Measurements from ENCODE around the gene RPL10A. TPM values are rescaled to one million over a fixed set of nuclear protein-coding genes. Genes with fewer than 3 reads are reported as not detected.

RPL10A gene
- total and polyA plus RNA-seq, 11 donors: 356 to 1,412 (median 532) TPM

- 53 to 67% (median 60%) methylated on average over 5 of the region's 5 CpGs for WGBS, 4 donors
- Histone ChIP-seq H3K4me1 (peaks cover 0 to 11% (median 0%) of the 10 kb centered on the region in 12 donors), H3K9me3 (no peaks in the 10 kb centered on the region), H3K27me3 (peaks cover 0 to 65% (median 10%) of the 10 kb centered on the region in 9 donors), H3K36me3 (no peaks in the 10 kb centered on the region), H3K4me3 (no peak overlapping the region), H3K27ac (no peak overlapping the region)
- no peak for ATAC-seq
- intact Hi-C loops (cut with DNase I): no loop called here
- no peak for DNase-seq
- TF ChIP-seq CTCF (IDR thresholded peaks at IDR 0.05) (no peak), POLR2A (IDR thresholded peaks at IDR 0.05) (no peak)
These were observed 40.3 kb downstream of the RPL10A start for GRCh38 chr6:35508542-35508941.

- H3K9me3 ChIP-seq: no peaks in the 10 kb centered on the region
- H3K27ac ChIP-seq: no peak overlapping the region
- peaks cover 0 to 11% (median 0%) of the 10 kb centered on the region in 12 donors for H3K4me1 ChIP-seq
- no peaks in the 10 kb centered on the region for H3K36me3 ChIP-seq
- intact Hi-C loops (cut with DNase I): loop anchor here in 1 of 10 donors (10.0 kb wide), 1 partner anchor 134 kb away; no protein-coding TSS in a partner anchor
- ATAC-seq: no peak
- H3K27me3 ChIP-seq: peaks cover 0 to 52% (median 10%) of the 10 kb centered on the region in 9 donors
- DNase-seq: peak in 1 of 5 donors; percentile 15
- 74 to 78% (median 75%) methylated on average over 7 of the region's 7 CpGs for WGBS, 4 donors
- TF ChIP-seq CTCF (IDR thresholded peaks at IDR 0.05) (no peak), POLR2A (IDR thresholded peaks at IDR 0.05) (no peak)
- peak overlapping the region in 3 of 12 donors; percentile 15 to 31 (median 31) for H3K4me3 ChIP-seq
These were observed 42.8 kb downstream of the RPL10A start for GRCh38 chr6:35510916-35511561.

GRCh38 chr6:35511562-35511941 lies 43.4 kb downstream of the RPL10A start:
- peak overlapping the region in 7 of 12 donors; percentile 3 to 34 (median 24) for H3K4me3 ChIP-seq
- no peaks in the 10 kb centered on the region for H3K9me3 ChIP-seq
- 19 to 38% (median 31%) methylated on average over 29 to 32 of the region's 32 CpGs for WGBS, 4 donors
- DNase-seq: peak in 1 of 5 donors; percentile 42
- intact Hi-C loops (cut with DNase I): loop anchor here in 1 of 10 donors (10.0 kb wide), 1 partner anchor 133 kb away; no protein-coding TSS in a partner anchor
- no peaks in the 10 kb centered on the region for H3K36me3 ChIP-seq
- H3K4me1 ChIP-seq: peaks cover 0 to 11% (median 0%) of the 10 kb centered on the region in 12 donors
- TF ChIP-seq CTCF (IDR thresholded peaks at IDR 0.05) (no peak), POLR2A (IDR thresholded peaks at IDR 0.05) (no peak)
- no peak overlapping the region for H3K27ac ChIP-seq
- peaks cover 0 to 46% (median 10%) of the 10 kb centered on the region in 9 donors for H3K27me3 ChIP-seq
- ATAC-seq: peak in 1 of 4 donors; percentile 24

GRCh38 chr6:35512006-35512405 lies 43.8 kb downstream of the RPL10A start:
- intact Hi-C loops (cut with DNase I): loop anchor here in 1 of 10 donors (10.0 kb wide), 1 partner anchor 133 kb away; no protein-coding TSS in a partner anchor
- Histone ChIP-seq H3K27me3 (peaks cover 0 to 42% (median 7%) of the 10 kb centered on the region in 9 donors), H3K27ac (no peak overlapping the region), H3K36me3 (no peaks in the 10 kb centered on the region), H3K4me3 (peak overlapping the region in 3 of 12 donors; percentile 12 to 31 (median 24)), H3K4me1 (peaks cover 0 to 11% (median 0%) of the 10 kb centered on the region in 12 donors), H3K9me3 (no peaks in the 10 kb centered on the region)
- WGBS, 4 donors: 8 to 16% (median 12%) methylated on average over 25 to 26 of the region's 26 CpGs
- ATAC-seq (no peak), DNase-seq (no peak)
- no peak for TF ChIP-seq POLR2A (IDR thresholded peaks at IDR 0.05)
- no peak for TF ChIP-seq CTCF (IDR thresholded peaks at IDR 0.05)
